Measurements from ENCODE around the gene USP20.

Gene USP20

DNA sequence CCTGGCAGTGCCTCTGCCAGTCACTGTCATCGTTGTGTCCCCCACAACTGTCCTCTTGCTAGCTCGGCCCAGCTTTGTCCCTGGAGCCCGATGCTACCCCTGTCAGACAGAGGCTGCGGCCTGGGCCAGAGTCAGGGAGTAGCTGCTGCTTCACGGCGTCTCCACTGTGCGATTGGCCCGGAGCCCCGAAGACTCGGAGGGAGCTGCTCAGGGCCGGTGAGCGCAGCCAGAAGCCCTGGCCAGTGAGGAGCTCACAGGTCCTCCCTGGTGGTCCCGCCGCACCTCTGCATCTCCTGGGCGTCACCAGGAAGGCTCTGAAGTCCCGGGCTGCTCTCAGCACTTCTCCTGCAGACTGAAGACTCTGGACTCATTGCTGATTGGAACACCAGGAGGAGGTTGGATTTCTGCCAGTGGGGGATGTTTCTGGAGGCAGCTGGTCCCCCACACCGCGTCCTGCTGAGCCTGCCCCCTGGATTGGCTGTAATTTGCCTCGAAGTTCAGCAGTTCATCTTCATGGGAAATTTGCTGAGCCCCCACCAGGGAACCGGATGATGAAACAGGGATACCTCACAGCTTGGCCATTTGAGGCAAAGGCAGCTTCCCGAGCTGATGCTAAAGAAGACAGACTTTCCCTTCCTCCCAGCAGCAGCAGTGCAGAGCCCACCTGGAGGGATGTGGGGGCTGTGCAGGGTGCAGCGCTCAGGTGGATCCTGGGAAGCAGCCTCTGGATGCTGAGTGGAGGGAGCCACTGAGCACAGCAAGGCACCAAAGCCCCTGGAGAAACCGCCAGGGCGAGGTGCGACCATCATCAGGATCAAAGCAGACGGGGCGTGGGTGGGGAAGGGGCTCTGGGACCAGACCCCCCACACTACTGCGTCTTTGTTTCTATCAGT is 45.6 kb downstream of the USP20 start:
- DNase-seq: peak; percentile 83
- in situ Hi-C loops (cut with HindIII; ENCODE audit: low pct_ligation_motif_present, low sequenced_read_pairs): no loop called here
- TF ChIP-seq, protein P1, sequence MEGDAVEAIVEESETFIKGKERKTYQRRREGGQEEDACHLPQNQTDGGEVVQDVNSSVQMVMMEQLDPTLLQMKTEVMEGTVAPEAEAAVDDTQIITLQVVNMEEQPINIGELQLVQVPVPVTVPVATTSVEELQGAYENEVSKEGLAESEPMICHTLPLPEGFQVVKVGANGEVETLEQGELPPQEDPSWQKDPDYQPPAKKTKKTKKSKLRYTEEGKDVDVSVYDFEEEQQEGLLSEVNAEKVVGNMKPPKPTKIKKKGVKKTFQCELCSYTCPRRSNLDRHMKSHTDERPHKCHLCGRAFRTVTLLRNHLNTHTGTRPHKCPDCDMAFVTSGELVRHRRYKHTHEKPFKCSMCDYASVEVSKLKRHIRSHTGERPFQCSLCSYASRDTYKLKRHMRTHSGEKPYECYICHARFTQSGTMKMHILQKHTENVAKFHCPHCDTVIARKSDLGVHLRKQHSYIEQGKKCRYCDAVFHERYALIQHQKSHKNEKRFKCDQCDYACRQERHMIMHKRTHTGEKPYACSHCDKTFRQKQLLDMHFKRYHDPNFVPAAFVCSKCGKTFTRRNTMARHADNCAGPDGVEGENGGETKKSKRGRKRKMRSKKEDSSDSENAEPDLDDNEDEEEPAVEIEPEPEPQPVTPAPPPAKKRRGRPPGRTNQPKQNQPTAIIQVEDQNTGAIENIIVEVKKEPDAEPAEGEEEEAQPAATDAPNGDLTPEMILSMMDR (IDR thresholded peaks at IDR 0.05; ENCODE audit: low read depth, low read length, missing control alignments): no peak
- Histone ChIP-seq H3K27ac (no peak overlapping the region), H3K27me3 (replicated peaks) (no peaks in the 10 kb centered on the region), H3K4me3 (ENCODE audit: low read depth, low read length) (no peak overlapping the region), H3K36me3 (replicated peaks) (peaks cover 11% of the 10 kb centered on the region)

- in situ Hi-C loops (cut with HindIII; ENCODE audit: low pct_ligation_motif_present, low sequenced_read_pairs): no loop called here
- no peak for DNase-seq
- Histone ChIP-seq H3K4me3 (ENCODE audit: low read depth, low read length) (no peak overlapping the region), H3K27me3 (replicated peaks) (no peaks in the 10 kb centered on the region), H3K27ac (no peak overlapping the region), H3K36me3 (replicated peaks) (peaks cover 11% of the 10 kb centered on the region)
- TF ChIP-seq, protein P1 (IDR thresholded peaks at IDR 0.05; ENCODE audit: low read depth, low read length, missing control alignments): no peak
These were observed 46.5 kb downstream of the USP20 start for GRCh38 chr9:129881547-129882324.

- Histone ChIP-seq H3K27me3 (replicated peaks) (no peaks in the 10 kb centered on the region), H3K36me3 (replicated peaks) (peaks cover 11% of the 10 kb centered on the region), H3K4me3 (ENCODE audit: low read depth, low read length) (peak overlapping the region; percentile 30), H3K27ac (no peak overlapping the region)
- TF ChIP-seq, protein P1 (IDR thresholded peaks at IDR 0.05; ENCODE audit: low read depth, low read length, missing control alignments): no peak
- in situ Hi-C loops (cut with HindIII; ENCODE audit: low pct_ligation_motif_present, low sequenced_read_pairs): no loop called here
- peak; percentile 52 for DNase-seq
These were observed 49.2 kb downstream of the USP20 start for GRCh38 chr9:129884220-129885017.

GRCh38 chr9:129885018-129885669 is 49.9 kb downstream of the USP20 start:
- peak overlapping the region; percentile 31 for H3K4me3 ChIP-seq (ENCODE audit: low read depth, low read length)
- no peak for DNase-seq
- H3K27ac ChIP-seq: peak overlapping the region; percentile 7
- peaks cover 13% of the 10 kb centered on the region for H3K36me3 ChIP-seq (replicated peaks)
- TF ChIP-seq, protein P1 (IDR thresholded peaks at IDR 0.05; ENCODE audit: low read depth, low read length, missing control alignments): peak; percentile 33
- in situ Hi-C loops (cut with HindIII; ENCODE audit: low pct_ligation_motif_present, low sequenced_read_pairs): no loop called here
- H3K27me3 ChIP-seq (replicated peaks): no peaks in the 10 kb centered on the region

GRCh38 chr9:129885670-129886106 is 50.4 kb downstream of the USP20 start:
- DNase-seq: peak; percentile 86
- Histone ChIP-seq H3K27ac (peak overlapping the region; percentile 7), H3K36me3 (replicated peaks) (peaks cover 8% of the 10 kb centered on the region), H3K4me3 (ENCODE audit: low read depth, low read length) (peak overlapping the region; percentile 31), H3K27me3 (replicated peaks) (no peaks in the 10 kb centered on the region)
- TF ChIP-seq, protein P1 (IDR thresholded peaks at IDR 0.05; ENCODE audit: low read depth, low read length, missing control alignments): peak; percentile 89
- in situ Hi-C loops (cut with HindIII; ENCODE audit: low pct_ligation_motif_present, low sequenced_read_pairs): no loop called here

Data from brain microvascular endothelial cell (primary cell).